ENCODE results near the gene TMCC3.

Gene TMCC3

DNA sequence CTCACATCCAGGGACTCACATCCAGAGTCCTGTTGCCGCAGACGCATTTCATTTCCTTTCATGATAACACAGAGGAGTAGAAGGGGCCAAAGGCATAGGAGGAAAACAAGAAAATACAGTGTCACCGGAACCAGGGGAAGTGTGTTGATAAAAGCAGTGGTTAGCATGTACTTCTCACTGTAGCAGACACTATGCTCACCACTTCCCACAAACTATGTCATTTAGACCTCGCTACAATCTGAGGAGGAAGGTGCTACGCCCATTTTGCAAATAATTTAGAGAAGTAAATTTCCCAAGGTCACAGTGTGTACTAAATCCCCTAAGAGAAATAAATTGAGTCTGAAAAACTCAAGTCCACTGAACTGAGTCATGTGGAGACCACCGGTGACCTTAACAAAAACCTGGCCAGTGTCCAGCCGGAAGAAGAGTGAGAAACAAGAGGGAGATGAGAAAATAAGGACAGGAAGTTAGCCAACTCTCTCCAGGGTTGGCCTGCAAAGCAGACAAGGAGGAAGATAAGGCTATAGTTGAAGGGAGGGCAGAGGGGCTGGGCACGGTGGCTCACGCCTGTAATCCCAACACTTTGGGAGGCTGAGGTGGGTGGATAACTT is 25.8 kb upstream of the TMCC3 start:
- Histone ChIP-seq H2AFZ (ENCODE audit: low read depth, low read length) (no peak overlapping the region), H3K9ac (ENCODE audit: low read depth, low read length) (no peak overlapping the region), H3K4me2 (ENCODE audit: insufficient read depth, low read length) (no peak overlapping the region), H3K36me3 (ENCODE audit: insufficient read depth, low read length) (no peaks in the 10 kb centered on the region), H4K20me1 (ENCODE audit: insufficient read depth, low read length) (no peaks in the 10 kb centered on the region), H3K4me1 (ENCODE audit: insufficient read depth, low read length) (no peaks in the 10 kb centered on the region), H3K27ac (ENCODE audit: low read length) (no peak overlapping the region), H3K9me3 (ENCODE audit: insufficient read depth, low read length, severe bottlenecking) (no peaks in the 10 kb centered on the region), H3K79me2 (ENCODE audit: insufficient read depth, low read length) (no peaks in the 10 kb centered on the region), H3K27me3 (ENCODE audit: insufficient read depth, low read length, poor library complexity) (peaks cover 7% of the 10 kb centered on the region), H3K4me3 (ENCODE audit: low read depth in 1 of 2, low read length in 2 of 2) (no peak overlapping the region)
- TF ChIP-seq CTCF (IDR thresholded peaks at IDR 0.05; ENCODE audit: borderline replicate concordance, extremely low read depth, low read length, poor library complexity, severe bottlenecking), result no peak
- TF ChIP-seq EZH2 (IDR thresholded peaks at IDR 0.05; ENCODE audit: borderline replicate concordance, low read depth, low read length, severe bottlenecking), result no peak
- DNase-seq (no peak), ATAC-seq (ENCODE audit: insufficient read depth, low read depth) (0 out of 3 replicates have a peak, but pooled peaks have one; percentile 40)

DNA sequence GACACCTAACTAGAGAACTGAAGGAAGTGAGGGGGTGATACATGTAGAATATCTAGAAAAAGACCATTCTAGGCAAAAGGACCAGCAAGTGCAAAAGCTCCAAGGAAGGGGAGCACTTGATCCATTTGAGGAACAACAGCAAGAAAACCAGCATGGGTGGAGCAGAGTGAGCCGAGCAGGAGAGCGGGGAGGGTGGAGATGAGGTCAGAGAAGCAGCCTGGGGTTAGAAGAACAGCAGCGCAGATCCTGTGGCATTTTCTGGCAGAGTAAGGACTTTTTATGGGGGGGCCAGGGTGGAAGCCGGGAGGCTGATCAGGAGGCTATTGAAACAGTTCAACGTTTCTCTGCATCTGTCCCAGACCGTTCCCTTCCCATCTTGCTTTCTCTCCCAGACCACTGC is 24.5 kb upstream of the TMCC3 start:
- Histone ChIP-seq H4K20me1 (ENCODE audit: insufficient read depth, low read length) (no peaks in the 10 kb centered on the region), H3K79me2 (ENCODE audit: insufficient read depth, low read length) (no peaks in the 10 kb centered on the region), H3K27me3 (ENCODE audit: insufficient read depth, low read length, poor library complexity) (peaks cover 10% of the 10 kb centered on the region), H3K4me3 (ENCODE audit: low read depth in 1 of 2, low read length in 2 of 2) (no peak overlapping the region), H3K9ac (ENCODE audit: low read depth, low read length) (no peak overlapping the region), H2AFZ (ENCODE audit: low read depth, low read length) (no peak overlapping the region), H3K4me1 (ENCODE audit: insufficient read depth, low read length) (no peaks in the 10 kb centered on the region), H3K4me2 (ENCODE audit: insufficient read depth, low read length) (no peak overlapping the region), H3K36me3 (ENCODE audit: insufficient read depth, low read length) (no peaks in the 10 kb centered on the region), H3K9me3 (ENCODE audit: insufficient read depth, low read length, severe bottlenecking) (no peaks in the 10 kb centered on the region), H3K27ac (ENCODE audit: low read length) (no peak overlapping the region)
- ATAC-seq (ENCODE audit: insufficient read depth, low read depth), result no peak
- TF ChIP-seq EZH2 (IDR thresholded peaks at IDR 0.05; ENCODE audit: borderline replicate concordance, low read depth, low read length, severe bottlenecking) (no peak), CTCF (IDR thresholded peaks at IDR 0.05; ENCODE audit: borderline replicate concordance, extremely low read depth, low read length, poor library complexity, severe bottlenecking) (no peak)
- DNase-seq, result no peak

DNA sequence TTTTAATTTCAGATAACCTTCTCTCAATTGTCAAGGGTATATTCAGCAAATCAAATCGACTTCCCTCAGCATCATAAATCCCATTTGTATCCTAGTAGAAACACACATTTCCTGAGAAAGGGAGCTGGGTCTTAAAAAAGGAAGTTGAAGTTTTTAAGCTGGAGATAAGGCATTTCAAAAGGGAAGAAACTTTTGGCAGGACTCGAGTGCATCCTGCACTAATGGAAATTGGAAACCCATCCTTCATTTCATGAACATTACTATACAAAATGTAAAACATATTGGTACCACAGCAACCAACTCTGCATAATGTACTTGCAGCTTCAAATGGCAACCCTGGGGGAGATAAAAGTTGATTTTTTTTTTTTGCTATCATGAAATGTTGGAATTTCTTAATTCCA is 23.7 kb upstream of the TMCC3 start:
- H3K4me3 ChIP-seq (ENCODE audit: low read depth in 1 of 2, low read length in 2 of 2), result no peak overlapping the region
- H3K27ac ChIP-seq (ENCODE audit: low read length), result no peak overlapping the region
- peaks cover 10% of the 10 kb centered on the region for H3K27me3 ChIP-seq (ENCODE audit: insufficient read depth, low read length, poor library complexity)
- no peaks in the 10 kb centered on the region for H3K4me1 ChIP-seq (ENCODE audit: insufficient read depth, low read length)
- H4K20me1 ChIP-seq (ENCODE audit: insufficient read depth, low read length), result no peaks in the 10 kb centered on the region
- H3K4me2 ChIP-seq (ENCODE audit: insufficient read depth, low read length), result no peak overlapping the region
- no peak for TF ChIP-seq CTCF (IDR thresholded peaks at IDR 0.05; ENCODE audit: borderline replicate concordance, extremely low read depth, low read length, poor library complexity, severe bottlenecking)
- TF ChIP-seq EZH2 (IDR thresholded peaks at IDR 0.05; ENCODE audit: borderline replicate concordance, low read depth, low read length, severe bottlenecking), result no peak
- no peaks in the 10 kb centered on the region for H3K79me2 ChIP-seq (ENCODE audit: insufficient read depth, low read length)
- no peaks in the 10 kb centered on the region for H3K36me3 ChIP-seq (ENCODE audit: insufficient read depth, low read length)
- no peaks in the 10 kb centered on the region for H3K9me3 ChIP-seq (ENCODE audit: insufficient read depth, low read length, severe bottlenecking)
- no peak for ATAC-seq (ENCODE audit: insufficient read depth, low read depth)
- no peak overlapping the region for H2AFZ ChIP-seq (ENCODE audit: low read depth, low read length)
- no peak overlapping the region for H3K9ac ChIP-seq (ENCODE audit: low read depth, low read length)
- DNase-seq, result no peak
